K562 (cell line): ENCODE measurements around the gene TRIOBP. TPM values are rescaled to one million over a fixed set of nuclear protein-coding genes. Genes with fewer than 3 reads are reported as not detected.

Experiments used
- ATAC-seq: fragments of 200-7000 bp; cut with Tn5 transposase; 3 replicates; pipeline ENCODE4 v1.9.1; 2020; ENCODE audit warnings: moderate library complexity
- BruUV-seq: library from RNA; stranded (reverse); fragments of 400-500 nt; replicated peaks from 2 replicates; lab custom pipeline; 2021; lab: Mats Ljungman, UMichigan
- CTCF ChIA-PET: fragments of 300-600 bp; formaldehyde crosslinking; extraction: SDS; loops from one replicate; lab custom pipeline; 2021; ENCODE audit warnings: low intra/inter-chr PET ratio; lab: Yijun Ruan, JAX
- POLR2A ChIA-PET: fragments of 300-600, 350-650 bp; sonication (Branson Sonifier 250); formaldehyde crosslinking; extraction: SDS; loops from one replicate; lab custom pipeline; 2021; ENCODE audit warnings: antibody characterized with exemption, inconsistent platforms; lab: Yijun Ruan, JAX
- DNase-seq, 4 experiments: peaks; one replicate each; pipeline versions ENCODE4 v3.0.0 to v3.0.0-alpha.2; 2011 to 2018; ENCODE audit warnings: low spot score in 3 of 4, mixed read lengths in 3 of 4; ENCODE audit errors: extremely low read depth in 1 of 4
- FAIRE-seq: peaks from 2 replicates; lab custom pipeline; 2011; peaks lifted over from hg19 to GRCh38; lab: Jason Lieb, UNC
- H2AFZ ChIP-seq: 2 replicates; pipeline ENCODE4 v1.6.0; 2011; ENCODE audit warnings: low read depth, low read length, control low read depth, inconsistent platforms
- H3K27ac ChIP-seq: fragments of 200-600 bp; 3 replicates; pipeline ENCODE4 v1.8.0; 2011; ENCODE audit warnings: low read depth, mild to moderate bottlenecking, control low read depth, inconsistent platforms, low read length, moderate library complexity, mixed read lengths; ENCODE audit errors: extremely low read depth
- H3K27me3 ChIP-seq, 2 experiments: fragments of 300-600 bp in 1 of 2; 2 replicates in 1 of 2; 3 replicates in 1 of 2; pipeline versions ENCODE4 v1.6.0 to v1.8.0; 2011; ENCODE audit warnings: inconsistent platforms in 2 of 2, low read length in 2 of 2, mild to moderate bottlenecking in 1 of 2, mixed read lengths in 1 of 2, moderate library complexity in 1 of 2; ENCODE audit not compliant: control insufficient read depth in 2 of 2, insufficient read depth in 2 of 2
- H3K36me3 ChIP-seq: fragments of 300-600 bp; 3 replicates; pipeline ENCODE4 v1.8.0; 2011; ENCODE audit warnings: mild to moderate bottlenecking, low read length, inconsistent platforms; ENCODE audit not compliant: control insufficient read depth, insufficient read depth
- H3K4me1 ChIP-seq, 2 experiments: fragments of 200-600 bp in 1 of 2; replicated peaks in 1 of 2; 2 replicates in 1 of 2; 3 replicates in 1 of 2; pipeline versions ENCODE4 v1.5.1 to v1.8.0; 2011; ENCODE audit warnings: inconsistent platforms in 2 of 2, low read length in 2 of 2, mild to moderate bottlenecking in 1 of 2, mixed read lengths in 1 of 2, moderate library complexity in 1 of 2; ENCODE audit not compliant: control insufficient read depth in 2 of 2, insufficient read depth in 2 of 2
- H3K4me2 ChIP-seq: 2 replicates; pipeline ENCODE4 v1.6.1; 2011; ENCODE audit warnings: low read length, control low read depth, inconsistent platforms, mixed read lengths; ENCODE audit not compliant: insufficient read depth
- H3K4me3 ChIP-seq: fragments of 200-600 bp; sonication (generic), shearing (Covaris generic); 2 replicates; pipeline ENCODE4 v1.5.1; 2016; ENCODE audit warnings: control low read depth, inconsistent platforms
- H3K79me2 ChIP-seq: fragments of 200-600 bp; 3 replicates; pipeline ENCODE4 v1.8.0; 2011; ENCODE audit warnings: low read length, inconsistent platforms; ENCODE audit not compliant: control insufficient read depth, insufficient read depth
- H3K9ac ChIP-seq, 2 experiments: 2 replicates each; pipeline versions ENCODE4 v1.6.0 to v1.6.1; 2011; ENCODE audit warnings: low read depth in 2 of 2, low read length in 2 of 2, control low read depth in 1 of 2, inconsistent platforms in 1 of 2, mild to moderate bottlenecking in 1 of 2, mixed read lengths in 1 of 2; ENCODE audit not compliant: insufficient read depth in 1 of 2
- H3K9me1 ChIP-seq: one replicate; pipeline ENCODE4 v1.6.0; 2011; ENCODE audit warnings: inconsistent platforms, mild to moderate bottlenecking, low read length, moderate library complexity; ENCODE audit not compliant: control insufficient read depth, insufficient read depth
- H3K9me3 ChIP-seq: replicated peaks from 2 replicates; pipeline ENCODE4 v1.5.1; 2011; ENCODE audit warnings: low read depth, low read length, inconsistent platforms; ENCODE audit not compliant: control insufficient read depth, insufficient read depth
- H4K20me1 ChIP-seq: replicated peaks from 2 replicates; pipeline ENCODE4 v1.6.1; 2011; ENCODE audit warnings: low read length, inconsistent platforms, mixed read lengths; ENCODE audit not compliant: control insufficient read depth, insufficient read depth
- ATF1 ChIP-seq, 2 experiments: fragments of 450-650 bp in 1 of 2; IDR thresholded peaks; 2 replicates each; pipeline ENCODE4 v1.6.1; 2016; ENCODE audit warnings: missing compliant biosample characterization in 1 of 2, missing genetic modification characterization in 1 of 2
- KLF10 ChIP-seq: fragments of 250-450 bp; sonication (Bioruptor Pico); IDR thresholded peaks from 2 replicates; pipeline ENCODE4 v1.6.1; 2021; ENCODE audit warnings: matching md5 sums
- L3MBTL2 ChIP-seq: fragments of 450-650 bp; IDR thresholded peaks from 2 replicates; pipeline ENCODE4 v1.6.1; 2016; ENCODE audit warnings: mild to moderate bottlenecking, moderate library complexity
- MYC ChIP-seq, 2 experiments: fragments of 250-450 bp in 1 of 2; sonication (Bioruptor Pico) in 1 of 2; IDR thresholded peaks; 2 replicates each; pipeline versions ENCODE4 v1.5.1 to v1.6.1; 2012 to 2021; ENCODE audit warnings: low read depth in 2 of 2, borderline replicate concordance in 1 of 2, improper control_type of control experiment in 1 of 2, low read length in 1 of 2, mild to moderate bottlenecking in 1 of 2, moderate library complexity in 1 of 2
- NFYB ChIP-seq: IDR thresholded peaks from 2 replicates; pipeline ENCODE4 v1.6.1; 2011; ENCODE audit warnings: mild to moderate bottlenecking, moderate library complexity; ENCODE audit not compliant: insufficient read length; ENCODE audit errors: extremely low read depth
- RCOR1 ChIP-seq, 2 experiments: IDR thresholded peaks; 2 replicates each; pipeline ENCODE4 v1.6.1; 2012; ENCODE audit warnings: low read depth in 2 of 2, low read length in 2 of 2, borderline replicate concordance in 1 of 2, improper control_type of control experiment in 1 of 2
- SMARCB1 ChIP-seq: IDR thresholded peaks from 2 replicates; pipeline ENCODE4 v1.6.1; 2011; ENCODE audit warnings: improper control_type of control experiment, low read depth; ENCODE audit not compliant: insufficient read length
- ZBTB8A ChIP-seq: fragments of 450-650 bp; IDR thresholded peaks from 2 replicates; pipeline ENCODE4 v1.6.1; 2018; ENCODE audit warnings: mild to moderate bottlenecking, moderate library complexity; ENCODE audit not compliant: partially characterized antibody
- ZNF175 ChIP-seq: fragments of 200-800 bp; sonication (Bioruptor generic); IDR thresholded peaks from 2 replicates; pipeline ENCODE4 v1.6.1; 2016; ENCODE audit warnings: low read depth, mild to moderate bottlenecking, missing genetic modification characterization, missing compliant biosample characterization
- ZNF41 ChIP-seq: fragments of 250-450 bp; sonication (Bioruptor Pico); conservative IDR thresholded peaks from 2 replicates; pipeline ENCODE4 v1.4.0; 2020; ENCODE audit warnings: mild to moderate bottlenecking
- ZNF584 ChIP-seq: fragments of 200-800 bp; sonication (Bioruptor generic); IDR thresholded peaks from 2 replicates; pipeline ENCODE4 v1.6.1; 2016; ENCODE audit warnings: low read depth, mild to moderate bottlenecking, missing genetic modification characterization, missing compliant biosample characterization
- ZNF592 ChIP-seq: fragments of 450-650 bp; IDR thresholded peaks from 2 replicates; pipeline ENCODE4 v1.6.1; 2017; ENCODE audit warnings: antibody characterized with exemption, mild to moderate bottlenecking
- ZNF766 ChIP-seq: fragments of 200-800 bp; sonication (Bioruptor generic); conservative IDR thresholded peaks from 2 replicates; pipeline ENCODE4 v1.6.1; 2016; ENCODE audit warnings: missing genetic modification characterization, missing compliant biosample characterization
- whole genome bisulfite sequencing: fragments of 100-300 bp; shearing (Covaris generic); methylation state at CpG from one replicate; pipeline ENCODE4 v1.1.6; 2016; ENCODE audit warnings: low coverage, mixed read lengths; ENCODE audit not compliant: insufficient coverage; ENCODE audit errors: missing lambda C conversion rate; 5-methylcytosine and 5-hydroxymethylcytosine counted together
- in situ Hi-C: fragments of 300-500 bp; cut with MboI; formaldehyde crosslinking; loops from 4 replicates; pipeline ENCODE4 v1.15.0; 2018; ENCODE audit warnings: inconsistent platforms, mixed read lengths
- intact Hi-C: fragments of 100-400 bp; cut with micrococcal nuclease; formaldehyde crosslinking; loops from 2 replicates; pipeline ENCODE4 v1.14.2; 2022
- polyA plus RNA-seq, 8 experiments: library from polyadenylated mRNA; depleted of rRNA in 4 of 8; stranded (reverse) in 5 of 8; unstranded in 3 of 8; fragments of >200 nt; fragmentation: Nextera tagmentation in 2 of 8; fragmentation: Illumina TruSeq in 1 of 8; extraction: Ambion mirVana in 2 of 8; extraction: Trizol in 1 of 8; gene quantifications; 2 replicates each; pipeline versions ENCODE4 v1.2.1 to v1.2.3, GENCODE V29; 2011 to 2014; ENCODE audit warnings: inconsistent platforms in 1 of 8, missing spikeins in 1 of 8
- total RNA-seq, 7 experiments: library from RNA; depleted of rRNA in 6 of 7; stranded (reverse); fragments of >200 nt in 6 of 7; fragmentation: Illumina TruSeq in 2 of 7; extraction: Trizol in 2 of 7; gene quantifications; 2 replicates each; pipeline versions ENCODE4 v1.2.1 to v1.2.3, GENCODE V29; 2011 to 2021; ENCODE audit warnings: low replicate concordance in 1 of 7
- TF ChIP-seq, protein P1 (sequence below): fragments of 250-450 bp; sonication (Bioruptor Pico); IDR thresholded peaks from 2 replicates; pipeline ENCODE4 v1.4.0; 2020; ENCODE audit warnings: mild to moderate bottlenecking, moderate library complexity

Gene TRIOBP
- total and polyA plus RNA-seq, 9 of the 15 experiments (the other 6 are each of a cell fraction or from before 2014, with no cell fraction given), result 0.24 to 13.8 (median 5.5) TPM

DNA sequence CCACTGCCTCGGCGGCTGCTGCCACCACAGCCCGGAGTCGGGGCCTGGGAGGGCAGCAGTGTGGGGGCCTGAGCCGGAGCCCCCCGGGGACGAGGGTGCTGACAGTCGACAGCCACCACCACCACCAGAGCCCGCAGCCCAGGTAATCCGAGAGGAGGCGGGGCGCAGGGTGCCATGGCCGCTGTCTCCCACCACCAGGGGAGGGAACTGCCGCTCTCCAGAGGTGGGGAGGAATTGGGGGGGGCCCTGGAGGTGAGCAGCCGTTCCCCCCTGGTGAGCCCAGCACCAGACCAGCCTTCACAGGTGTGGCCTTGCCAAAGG, 12.6 kb downstream of the TRIOBP start (continued):
- no peak for TF ChIP-seq ZNF592

GRCh38 chr22:37710675-37711074, 13.8 kb downstream of the TRIOBP start:
- H3K27me3 ChIP-seq, result no peaks in the 10 kb centered on the region
- intact Hi-C loops (no loop called here), in situ Hi-C loops (no loop called here)
- no peak overlapping the region for H2AFZ ChIP-seq
- ChIA-PET POLR2A (no interaction called here), CTCF (no interaction called here)
- no peak overlapping the region for H3K4me3 ChIP-seq
- DNase-seq (no peak), ATAC-seq (no peak), FAIRE-seq (no peak)
- BruUV-seq, result no TSS peak
- no peak overlapping the region for H3K27ac ChIP-seq
- no peaks in the 10 kb centered on the region for H3K9me1 ChIP-seq
- no peak overlapping the region; a peak in 2 of 4 replicates for H3K9ac ChIP-seq
- H4K20me1 ChIP-seq, result no peaks in the 10 kb centered on the region
- peaks cover 0 to 23% of the 10 kb centered on the region in 2 experiments; a peak in 2 of 5 replicates for H3K4me1 ChIP-seq
- H3K79me2 ChIP-seq, result no peaks in the 10 kb centered on the region
- no peak overlapping the region for H3K4me2 ChIP-seq
- WGBS, result 30% methylated on average over 2 of the region's 3 CpGs
- H3K36me3 ChIP-seq, result no peaks in the 10 kb centered on the region
- no peaks in the 10 kb centered on the region for H3K9me3 ChIP-seq
- TF ChIP-seq ZNF584 (CRISPR knock-in tag) (no peak), ZBTB8A (no peak), RCOR1 (IDR thresholded peaks at IDR 0.05; ENCODE audit: borderline replicate concordance in 1 of 2, low read depth in 2 of 2, low read length in 2 of 2) (no peak), SMARCB1 (no peak), MYC (IDR thresholded peaks at IDR 0.05; ENCODE audit: low read depth, low read length) (no peak), MYC (CRISPR knock-in tag; IDR thresholded peaks at IDR 0.05; ENCODE audit: borderline replicate concordance, low read depth) (no peak), KLF10 (CRISPR knock-in tag) (no peak), ZNF41 (CRISPR knock-in tag) (no peak), ZNF766 (CRISPR knock-in tag) (no peak), NFYB (no peak), L3MBTL2 (no peak), ZNF175 (no peak), ATF1 (CRISPR knock-in tag; IDR thresholded peaks at IDR 0.05) (no peak), ATF1 (tag; IDR thresholded peaks at IDR 0.05) (no peak)
- TF ChIP-seq, protein P1, sequence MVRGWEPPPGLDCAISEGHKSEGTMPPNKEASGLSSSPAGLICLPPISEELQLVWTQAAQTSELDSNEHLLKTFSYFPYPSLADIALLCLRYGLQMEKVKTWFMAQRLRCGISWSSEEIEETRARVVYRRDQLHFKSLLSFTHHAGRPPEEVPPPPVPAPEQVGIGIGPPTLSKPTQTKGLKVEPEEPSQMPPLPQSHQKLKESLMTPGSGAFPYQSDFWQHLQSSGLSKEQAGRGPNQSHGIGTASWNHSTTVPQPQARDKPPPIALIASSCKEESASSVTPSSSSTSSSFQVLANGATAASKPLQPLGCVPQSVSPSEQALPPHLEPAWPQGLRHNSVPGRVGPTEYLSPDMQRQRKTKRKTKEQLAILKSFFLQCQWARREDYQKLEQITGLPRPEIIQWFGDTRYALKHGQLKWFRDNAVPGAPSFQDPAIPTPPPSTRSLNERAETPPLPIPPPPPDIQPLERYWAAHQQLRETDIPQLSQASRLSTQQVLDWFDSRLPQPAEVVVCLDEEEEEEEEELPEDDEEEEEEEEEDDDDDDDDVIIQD (CRISPR knock-in tag), result no peak
